COLO668 (cell line): Measurements from ENCODE around the gene MYOM1.

ENCODE experiments used
- DNase-seq: peaks from one replicate; lab custom pipeline; 2025; ENCODE audit not compliant: unreplicated experiment; lab: John Stamatoyannopoulos, UW

MYOM1 gene

GRCh38 chr18:3250237-3251107 lies 30.7 kb upstream of the MYOM1 start:
- DNase-seq, result no peak

- DNase-seq, result no peak
Measured at GRCh38 chr18:3248658-3249359, 29.0 kb upstream of the MYOM1 start.

- no peak for DNase-seq
Measured at GRCh38 chr18:3248062-3248657, 28.4 kb upstream of the MYOM1 start.

- peak; percentile 99 for DNase-seq
Measured at GRCh38 chr18:3247240-3248061, 27.7 kb upstream of the MYOM1 start, which contains the start of gene MYL12A. TSS of gene MYL12A (plus strand) at chr18:3247801. CDS start at chr18:3253248, 5,447 bp downstream.

- DNase-seq, result peak; percentile 35
Measured at GRCh38 chr18:3246635-3247239, 27.0 kb upstream of the MYOM1 start.

- DNase-seq, result peak; percentile 92
Measured at GRCh38 chr18:3245853-3246634, 26.3 kb upstream of the MYOM1 start.

GRCh38 chr18:3245185-3245564 lies 25.4 kb upstream of the MYOM1 start:
- DNase-seq, result no peak

- DNase-seq, result no peak
Measured at GRCh38 chr18:3238742-3239141, 19.0 kb upstream of the MYOM1 start.

- no peak for DNase-seq
Measured at GRCh38 chr18:3236470-3236869, 16.7 kb upstream of the MYOM1 start.

GRCh38 chr18:3235846-3236245 lies 16.1 kb upstream of the MYOM1 start:
- DNase-seq, result no peak

- DNase-seq, result no peak
Measured at GRCh38 chr18:3234457-3234856, 14.7 kb upstream of the MYOM1 start.

GRCh38 chr18:3233433-3234168 lies 13.8 kb upstream of the MYOM1 start:
- DNase-seq, result no peak

GRCh38 chr18:3233004-3233403 lies 13.2 kb upstream of the MYOM1 start:
- no peak for DNase-seq

GRCh38 chr18:3230401-3231334 lies 10.9 kb upstream of the MYOM1 start:
- DNase-seq, result no peak

GRCh38 chr18:3226048-3226447 lies 6.3 kb upstream of the MYOM1 start:
- no peak for DNase-seq

- no peak for DNase-seq
Measured at GRCh38 chr18:3225588-3225987, 5.8 kb upstream of the MYOM1 start.

- no peak for DNase-seq
Measured at GRCh38 chr18:3224223-3224622, 4.5 kb upstream of the MYOM1 start.

GRCh38 chr18:3223356-3223755 lies 3.6 kb upstream of the MYOM1 start:
- no peak for DNase-seq
